Erythroblast (primary cell): ENCODE measurements around the gene AP1B1.

Experiments
- GATA1 ChIP-seq: IDR thresholded peaks from 2 replicates; pipeline ENCODE4 v1.6.1; 2011; ENCODE audit warnings: low read depth, mild to moderate bottlenecking, control low read depth, low read length, moderate library complexity
- POLR2A ChIP-seq: IDR thresholded peaks from 2 replicates; pipeline ENCODE4 v1.6.1; 2011; ENCODE audit warnings: mild to moderate bottlenecking, low read length

GRCh38 chr22:29359469-29359868, 28.9 kb downstream of the AP1B1 start:
- no peak for TF ChIP-seq POLR2A
- no peak for TF ChIP-seq GATA1
